Mammary epithelial cell (primary cell): Measurements from ENCODE around the gene BRAP.

Experiments used
- EZH2 ChIP-seq: IDR thresholded peaks from 2 replicates; pipeline ENCODE4 v1.6.1; 2012; ENCODE audit warnings: low read length, inconsistent platforms, borderline replicate concordance
- TF ChIP-seq, protein P1 (sequence below), 2 donors: IDR thresholded peaks in 1 of 2; conservative IDR thresholded peaks in 1 of 2; 2 replicates each; pipeline ENCODE4 v1.5.1; 2011 to 2012; ENCODE audit warnings: inconsistent platforms in 2 of 2, low read length in 2 of 2, mild to moderate bottlenecking in 2 of 2, control low read depth in 1 of 2, low read depth in 1 of 2; ENCODE audit not compliant: insufficient read depth in 1 of 2; ENCODE audit errors: extremely low read depth in 1 of 2

DNA sequence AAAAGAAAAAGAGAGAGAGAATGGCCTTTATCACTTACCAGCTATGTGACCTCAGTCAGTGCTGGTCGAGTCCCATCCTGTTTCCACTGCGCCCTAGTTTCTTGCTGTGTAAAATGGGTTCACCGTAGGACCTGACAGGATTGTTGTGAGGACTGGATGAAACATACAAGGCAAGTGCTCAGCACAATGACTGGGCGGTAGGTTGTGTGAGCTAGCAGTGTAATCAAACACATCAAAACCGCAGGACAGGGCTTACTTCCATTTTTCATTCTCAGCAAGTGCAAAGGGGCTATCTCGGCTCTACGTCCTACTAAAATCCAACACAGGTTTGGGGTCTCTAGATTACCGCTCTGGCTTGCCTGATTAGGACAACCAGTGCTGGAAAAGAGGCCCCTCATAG is 50.2 kb downstream of the BRAP start:
- TF ChIP-seq, protein P1, sequence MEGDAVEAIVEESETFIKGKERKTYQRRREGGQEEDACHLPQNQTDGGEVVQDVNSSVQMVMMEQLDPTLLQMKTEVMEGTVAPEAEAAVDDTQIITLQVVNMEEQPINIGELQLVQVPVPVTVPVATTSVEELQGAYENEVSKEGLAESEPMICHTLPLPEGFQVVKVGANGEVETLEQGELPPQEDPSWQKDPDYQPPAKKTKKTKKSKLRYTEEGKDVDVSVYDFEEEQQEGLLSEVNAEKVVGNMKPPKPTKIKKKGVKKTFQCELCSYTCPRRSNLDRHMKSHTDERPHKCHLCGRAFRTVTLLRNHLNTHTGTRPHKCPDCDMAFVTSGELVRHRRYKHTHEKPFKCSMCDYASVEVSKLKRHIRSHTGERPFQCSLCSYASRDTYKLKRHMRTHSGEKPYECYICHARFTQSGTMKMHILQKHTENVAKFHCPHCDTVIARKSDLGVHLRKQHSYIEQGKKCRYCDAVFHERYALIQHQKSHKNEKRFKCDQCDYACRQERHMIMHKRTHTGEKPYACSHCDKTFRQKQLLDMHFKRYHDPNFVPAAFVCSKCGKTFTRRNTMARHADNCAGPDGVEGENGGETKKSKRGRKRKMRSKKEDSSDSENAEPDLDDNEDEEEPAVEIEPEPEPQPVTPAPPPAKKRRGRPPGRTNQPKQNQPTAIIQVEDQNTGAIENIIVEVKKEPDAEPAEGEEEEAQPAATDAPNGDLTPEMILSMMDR (conservative IDR thresholded peaks at IDR 0.05 in 1 of 2, IDR thresholded peaks at IDR 0.05 in 1 of 2; ENCODE audit: extremely low read depth in 1 of 2, insufficient read depth in 1 of 2, low read depth in 1 of 2, low read length in 2 of 2) = no peak
- TF ChIP-seq EZH2 = no peak
